Smooth muscle cell (in vitro differentiated cells): ENCODE data around the gene WDR89. TPM values are rescaled to one million over a fixed set of nuclear protein-coding genes. Genes with fewer than 3 reads are reported as not detected.

Source experiments
- DNase-seq: peaks from one replicate; lab custom pipeline; 2025; ENCODE audit not compliant: unreplicated experiment; lab: John Stamatoyannopoulos, UW
- H2AFZ ChIP-seq: fragments of 200-600 bp; sonication (generic); 2 replicates; pipeline ENCODE4 v1.6.0; 2016; ENCODE audit warnings: antibody characterized with exemption, low read depth, mild to moderate bottlenecking
- H3F3A ChIP-seq: fragments of 200-600 bp; sonication (generic); 2 replicates; pipeline ENCODE4 v1.6.0; 2017; ENCODE audit warnings: antibody characterized with exemption, low read depth
- H3K27ac ChIP-seq: fragments of 200-600 bp; sonication (generic); 2 replicates; pipeline ENCODE4 v1.5.1; 2016; ENCODE audit warnings: low read depth, mild to moderate bottlenecking
- H3K27me3 ChIP-seq: fragments of 200-600 bp; sonication (generic); 2 replicates; pipeline ENCODE4 v1.6.1; 2016; ENCODE audit warnings: low read depth, mild to moderate bottlenecking
- H3K36me3 ChIP-seq: fragments of 200-600 bp; sonication (generic); 2 replicates; pipeline ENCODE4 v1.5.1; 2016; ENCODE audit warnings: low read depth
- H3K4me1 ChIP-seq: fragments of 200-600 bp; sonication (generic); 2 replicates; pipeline ENCODE4 v1.5.1; 2016; ENCODE audit warnings: low read depth
- H3K4me2 ChIP-seq: fragments of 200-600 bp; sonication (generic); 2 replicates; pipeline ENCODE4 v1.6.0; 2016; ENCODE audit warnings: mild to moderate bottlenecking
- H3K4me3 ChIP-seq: fragments of 200-600 bp; sonication (generic); 2 replicates; pipeline ENCODE4 v1.5.1; 2016; ENCODE audit warnings: mild to moderate bottlenecking
- H3K79me2 ChIP-seq: fragments of 200-600 bp; sonication (generic); 2 replicates; pipeline ENCODE4 v1.6.0; 2016; ENCODE audit warnings: low read depth, mild to moderate bottlenecking
- H3K9ac ChIP-seq: fragments of 200-600 bp; sonication (generic); 2 replicates; pipeline ENCODE4 v1.6.0; 2016; ENCODE audit warnings: low read depth
- H3K9me3 ChIP-seq: fragments of 200-600 bp; sonication (generic); replicated peaks from 2 replicates; pipeline ENCODE4 v1.5.1; 2016; ENCODE audit warnings: low read depth
- H4K20me1 ChIP-seq: fragments of 200-600 bp; sonication (generic); 2 replicates; pipeline ENCODE4 v1.6.0; 2016; ENCODE audit warnings: low read depth
- CTCF ChIP-seq: fragments of 200-600 bp; sonication (generic); IDR thresholded peaks from 2 replicates; pipeline ENCODE4 v1.5.1; 2017; ENCODE audit warnings: borderline replicate concordance, mild to moderate bottlenecking, antibody characterized with exemption; ENCODE audit not compliant: insufficient read depth, poor library complexity, severe bottlenecking
- WGBS: methylation state at CpG from one replicate; pipeline ENCODE4 v1.1.7; 2016; ENCODE audit warnings: low lambda C conversion rate; 5-methylcytosine and 5-hydroxymethylcytosine counted together
- polyA plus RNA-seq: library from polyadenylated mRNA; unstranded; fragments of >200 nt; fragmentation: Nextera tagmentation; extraction: Ambion mirVana; gene quantifications from 2 replicates; pipeline ENCODE4 v1.2.1, GENCODE V29; 2016
- total RNA-seq: library from RNA; depleted of rRNA; stranded (reverse); fragments of >200 nt; gene quantifications from 2 replicates; pipeline ENCODE4 v1.2.3, GENCODE V29; 2014

The WDR89 gene
- total and polyA plus RNA-seq, 2 experiments from 2014 or later, result 6.4 to 8.9 TPM

GRCh38 chr14:63578300-63578699 lies 63.4 kb downstream of the WDR89 start:
- H3K4me3 ChIP-seq, result no peak overlapping the region
- peaks cover 2% of the 10 kb centered on the region for H3F3A ChIP-seq
- H3K4me2 ChIP-seq, result no peak overlapping the region
- 96% methylated on average over 1 of the region's 1 CpG for WGBS
- no peaks in the 10 kb centered on the region for H3K4me1 ChIP-seq
- no peak overlapping the region for H3K9ac ChIP-seq
- H3K27me3 ChIP-seq, result no peaks in the 10 kb centered on the region
- TF ChIP-seq CTCF, result no peak
- no peaks in the 10 kb centered on the region for H3K9me3 ChIP-seq
- H3K27ac ChIP-seq, result no peak overlapping the region
- no peaks in the 10 kb centered on the region for H3K79me2 ChIP-seq
- no peaks in the 10 kb centered on the region for H3K36me3 ChIP-seq
- no peaks in the 10 kb centered on the region for H4K20me1 ChIP-seq
- no peak for DNase-seq
- no peak overlapping the region for H2AFZ ChIP-seq

GRCh38 chr14:63573581-63573980 lies 68.1 kb downstream of the WDR89 start:
- no peak overlapping the region for H3K9ac ChIP-seq
- no peaks in the 10 kb centered on the region for H4K20me1 ChIP-seq
- TF ChIP-seq CTCF, result no peak
- no peak for DNase-seq
- H3K27me3 ChIP-seq, result no peaks in the 10 kb centered on the region
- H3K9me3 ChIP-seq, result no peaks in the 10 kb centered on the region
- H3K79me2 ChIP-seq, result no peaks in the 10 kb centered on the region
- H3K36me3 ChIP-seq, result no peaks in the 10 kb centered on the region
- no peak overlapping the region for H2AFZ ChIP-seq
- no peaks in the 10 kb centered on the region for H3K4me1 ChIP-seq
- 62% methylated on average over 4 of the region's 4 CpGs for WGBS
- peaks cover 5% of the 10 kb centered on the region for H3F3A ChIP-seq
- peak overlapping the region; percentile 57 for H3K4me2 ChIP-seq
- no peak overlapping the region for H3K4me3 ChIP-seq
- H3K27ac ChIP-seq, result no peak overlapping the region

GRCh38 chr14:63565448-63565847 lies 76.2 kb downstream of the WDR89 start:
- no peak overlapping the region for H3K9ac ChIP-seq
- 84% methylated on average over 3 of the region's 3 CpGs for WGBS
- no peak for TF ChIP-seq CTCF
- H3K9me3 ChIP-seq, result no peaks in the 10 kb centered on the region
- no peak for DNase-seq
- no peaks in the 10 kb centered on the region for H3K27me3 ChIP-seq
- no peaks in the 10 kb centered on the region for H3K36me3 ChIP-seq
- H2AFZ ChIP-seq, result no peak overlapping the region
- no peaks in the 10 kb centered on the region for H4K20me1 ChIP-seq
- no peak overlapping the region for H3K4me3 ChIP-seq
- no peaks in the 10 kb centered on the region for H3K4me1 ChIP-seq
- no peaks in the 10 kb centered on the region for H3K79me2 ChIP-seq
- H3K27ac ChIP-seq, result no peak overlapping the region
- H3K4me2 ChIP-seq, result no peak overlapping the region
- no peaks in the 10 kb centered on the region for H3F3A ChIP-seq

- no peak for TF ChIP-seq CTCF
- Histone ChIP-seq H2AFZ (no peak overlapping the region), H3K9me3 (no peaks in the 10 kb centered on the region), H3K27me3 (no peaks in the 10 kb centered on the region), H3K4me3 (no peak overlapping the region), H3K4me2 (no peak overlapping the region), H3K79me2 (no peaks in the 10 kb centered on the region), H3K27ac (no peak overlapping the region), H3K4me1 (no peaks in the 10 kb centered on the region), H3K9ac (no peak overlapping the region), H4K20me1 (no peaks in the 10 kb centered on the region), H3F3A (no peaks in the 10 kb centered on the region), H3K36me3 (no peaks in the 10 kb centered on the region)
- DNase-seq, result no peak
- WGBS, result 42% methylated on average over 1 of the region's 1 CpG
These were observed 77.4 kb downstream of the WDR89 start for GRCh38 chr14:63564318-63564717.
